Measurements from ENCODE around the gene MSI2. TPM values are rescaled to one million over a fixed set of nuclear protein-coding genes. Genes with fewer than 3 reads are reported as not detected.

Gene MSI2
- total and polyA plus RNA-seq, 2 donors, result 25.3 to 52.5 TPM

- H3K27ac ChIP-seq (ENCODE audit: low read depth in 1 of 2, low read length in 1 of 2), result no peak overlapping the region
- H3K4me1 ChIP-seq (ENCODE audit: control insufficient read depth in 2 of 2, insufficient read depth in 2 of 2, low read length in 2 of 2), result peaks cover 10 to 44% of the 10 kb centered on the region in 2 donors
- no peak for DNase-seq (ENCODE audit: low read depth in 6 of 9, low spot score in 9 of 9)
- H3K9me3 ChIP-seq (ENCODE audit: control insufficient read depth in 2 of 2, insufficient read depth in 1 of 2, low read length in 1 of 2), result no peaks in the 10 kb centered on the region
- peaks cover 0 to 3% of the 10 kb centered on the region in 2 donors for H3K36me3 ChIP-seq (ENCODE audit: control insufficient read depth in 2 of 2, insufficient read depth in 2 of 2, low read length in 1 of 2)
- WGBS, result 85% methylated on average over 13 of the region's 13 CpGs
- no peaks in the 10 kb centered on the region for H3K27me3 ChIP-seq (ENCODE audit: control insufficient read depth in 2 of 2, insufficient read depth in 1 of 2, low read length in 1 of 2)
- no peak overlapping the region for H3K4me3 ChIP-seq (ENCODE audit: low read length in 2 of 2)
Observed at GRCh38 chr17:57366558-57367351, 110.4 kb downstream of the MSI2 start.

DNA sequence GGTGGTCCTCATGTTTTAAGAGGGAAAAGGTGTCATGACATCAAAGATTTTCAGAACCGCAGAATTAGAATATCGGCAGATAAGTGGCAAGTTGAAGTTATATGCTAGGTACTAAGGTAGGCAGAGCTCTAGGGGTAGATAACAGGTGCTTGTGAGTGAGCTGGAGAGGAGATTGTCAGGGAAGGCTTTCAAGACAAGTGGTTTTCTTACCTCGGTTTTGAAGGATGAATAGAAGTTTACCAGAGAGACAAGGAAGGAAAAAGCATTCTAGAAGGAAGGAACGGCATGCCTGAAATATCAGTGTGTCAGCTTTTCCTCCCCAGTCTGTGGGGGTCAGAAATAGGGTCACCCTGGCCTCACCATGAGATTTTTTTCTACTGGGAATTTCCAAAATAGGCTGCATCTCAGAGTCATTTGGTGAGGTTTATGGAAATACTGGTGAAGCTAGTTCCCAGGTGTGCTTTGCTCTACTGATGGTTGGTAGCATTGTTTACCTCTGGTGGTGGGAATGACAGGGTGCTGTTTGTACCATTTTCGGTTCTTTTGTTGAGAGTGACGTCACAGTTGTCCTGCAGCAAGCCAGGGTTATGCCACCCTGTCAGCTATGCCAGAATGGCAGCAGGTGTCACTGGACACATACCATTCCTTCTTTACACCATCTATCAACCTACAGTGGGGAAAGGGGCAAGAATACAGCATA is 112.5 kb downstream of the MSI2 start:
- H3K4me3 ChIP-seq (ENCODE audit: low read length in 2 of 2), result no peak overlapping the region
- peaks cover 10 to 42% of the 10 kb centered on the region in 2 donors for H3K4me1 ChIP-seq (ENCODE audit: control insufficient read depth in 2 of 2, insufficient read depth in 2 of 2, low read length in 2 of 2)
- peaks cover 3 to 6% of the 10 kb centered on the region in 2 donors for H3K36me3 ChIP-seq (ENCODE audit: control insufficient read depth in 2 of 2, insufficient read depth in 2 of 2, low read length in 1 of 2)
- DNase-seq (ENCODE audit: low read depth in 6 of 9, low spot score in 9 of 9), result no peak
- H3K9me3 ChIP-seq (ENCODE audit: control insufficient read depth in 2 of 2, insufficient read depth in 1 of 2, low read length in 1 of 2), result peaks cover 0 to 4% of the 10 kb centered on the region in 2 donors
- H3K27ac ChIP-seq (ENCODE audit: low read depth in 1 of 2, low read length in 1 of 2), result peak overlapping the region in 1 of 2 donors; percentile 18
- no peaks in the 10 kb centered on the region for H3K27me3 ChIP-seq (ENCODE audit: control insufficient read depth in 2 of 2, insufficient read depth in 1 of 2, low read length in 1 of 2)
- WGBS, result 69% methylated on average over 6 of the region's 6 CpGs

DNA sequence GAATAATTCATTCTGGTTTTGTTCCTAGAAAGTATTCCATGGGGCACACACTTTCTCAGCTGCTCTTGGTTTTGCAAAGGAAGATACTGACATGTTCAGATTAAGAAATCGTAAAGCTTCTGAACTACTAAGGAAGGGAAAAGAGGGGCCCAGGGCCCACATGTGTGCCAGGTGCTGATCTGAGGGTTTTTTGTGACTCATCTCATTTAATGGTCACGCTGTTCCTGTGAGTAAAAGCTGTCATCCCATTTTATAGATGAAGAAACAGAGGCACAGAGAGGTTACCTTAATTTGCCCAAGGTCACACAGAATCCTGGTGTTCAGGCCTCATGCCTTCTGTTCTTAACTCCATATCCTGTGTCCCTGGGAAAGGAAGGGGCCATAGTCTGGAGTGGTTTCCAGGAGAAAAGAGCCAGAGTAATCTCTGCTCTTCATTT is 113.2 kb downstream of the MSI2 start:
- Histone ChIP-seq H3K36me3 (ENCODE audit: control insufficient read depth in 2 of 2, insufficient read depth in 2 of 2, low read length in 1 of 2) (peaks cover 3 to 6% of the 10 kb centered on the region in 2 donors), H3K9me3 (ENCODE audit: control insufficient read depth in 2 of 2, insufficient read depth in 1 of 2, low read length in 1 of 2) (peaks cover 0 to 5% of the 10 kb centered on the region in 2 donors), H3K4me3 (ENCODE audit: low read length in 2 of 2) (no peak overlapping the region), H3K4me1 (ENCODE audit: control insufficient read depth in 2 of 2, insufficient read depth in 2 of 2, low read length in 2 of 2) (peaks cover 10 to 35% of the 10 kb centered on the region in 2 donors), H3K27ac (ENCODE audit: low read depth in 1 of 2, low read length in 1 of 2) (peak overlapping the region in 1 of 2 donors; percentile 23), H3K27me3 (ENCODE audit: control insufficient read depth in 2 of 2, insufficient read depth in 1 of 2, low read length in 1 of 2) (no peaks in the 10 kb centered on the region)
- peak in 1 of 9 donors; percentile 37 for DNase-seq (ENCODE audit: low read depth in 6 of 9, low spot score in 9 of 9)
- WGBS, result 21% methylated on average over 2 of the region's 2 CpGs

DNA sequence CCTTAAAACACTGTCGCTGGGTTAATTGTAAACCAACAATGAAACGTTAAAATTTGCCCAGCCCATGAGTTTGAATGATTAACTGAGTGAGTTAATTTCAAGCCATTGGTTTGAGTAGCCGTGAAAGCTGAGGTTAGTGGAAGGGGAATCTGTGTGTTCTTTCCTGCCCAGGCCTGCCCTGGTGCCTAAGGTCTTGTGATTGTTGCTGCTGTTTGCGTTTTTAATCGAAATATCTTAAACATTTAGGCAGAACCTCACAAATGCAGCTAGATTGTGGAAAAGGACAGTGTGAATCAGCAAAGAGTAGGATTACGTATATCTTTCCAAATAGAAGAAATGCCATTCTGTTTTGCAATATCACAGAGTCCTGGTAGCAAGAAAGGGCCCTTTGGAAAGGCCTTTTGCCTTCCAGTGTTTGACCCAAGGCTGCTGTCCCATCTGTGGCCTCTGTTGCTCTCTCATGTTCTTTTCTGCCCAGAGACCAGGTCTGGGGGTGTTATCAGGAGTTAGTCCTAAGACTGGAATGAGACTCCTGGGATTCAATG is 113.8 kb downstream of the MSI2 start:
- peaks cover 0 to 5% of the 10 kb centered on the region in 2 donors for H3K9me3 ChIP-seq (ENCODE audit: control insufficient read depth in 2 of 2, insufficient read depth in 1 of 2, low read length in 1 of 2)
- H3K27ac ChIP-seq (ENCODE audit: low read depth in 1 of 2, low read length in 1 of 2), result peak overlapping the region in 1 of 2 donors; percentile 23
- no peaks in the 10 kb centered on the region for H3K27me3 ChIP-seq (ENCODE audit: control insufficient read depth in 2 of 2, insufficient read depth in 1 of 2, low read length in 1 of 2)
- no peak overlapping the region for H3K4me3 ChIP-seq (ENCODE audit: low read length in 2 of 2)
- H3K36me3 ChIP-seq (ENCODE audit: control insufficient read depth in 2 of 2, insufficient read depth in 2 of 2, low read length in 1 of 2), result peaks cover 3 to 6% of the 10 kb centered on the region in 2 donors
- 80% methylated on average over 6 of the region's 6 CpGs for WGBS
- DNase-seq (ENCODE audit: low read depth in 6 of 9, low spot score in 9 of 9), result no peak
- H3K4me1 ChIP-seq (ENCODE audit: control insufficient read depth in 2 of 2, insufficient read depth in 2 of 2, low read length in 2 of 2), result peaks cover 10 to 33% of the 10 kb centered on the region in 2 donors

DNA sequence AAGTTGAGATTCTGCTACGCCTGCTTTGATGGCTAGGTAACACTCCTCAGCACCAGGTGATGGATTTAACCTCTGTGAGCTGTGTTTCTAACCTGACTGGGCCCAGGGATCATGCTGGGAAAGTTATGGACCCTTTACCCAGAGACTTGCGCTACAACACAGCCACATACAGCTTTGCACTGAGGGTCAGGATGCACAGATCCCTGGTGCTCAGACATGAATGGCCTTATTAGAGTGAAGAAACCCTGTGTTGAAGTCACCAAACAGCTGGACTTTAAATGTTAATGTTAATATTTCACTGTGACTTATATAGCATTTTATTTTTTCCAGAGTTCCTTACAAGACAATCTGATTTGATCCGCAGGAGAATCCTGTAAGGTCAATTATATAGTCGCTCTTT is 114.3 kb downstream of the MSI2 start:
- Histone ChIP-seq H3K27me3 (ENCODE audit: control insufficient read depth in 2 of 2, insufficient read depth in 1 of 2, low read length in 1 of 2) (no peaks in the 10 kb centered on the region), H3K36me3 (ENCODE audit: control insufficient read depth in 2 of 2, insufficient read depth in 2 of 2, low read length in 1 of 2) (peaks cover 5 to 10% of the 10 kb centered on the region in 2 donors), H3K9me3 (ENCODE audit: control insufficient read depth in 2 of 2, insufficient read depth in 1 of 2, low read length in 1 of 2) (peaks cover 0 to 5% of the 10 kb centered on the region in 2 donors), H3K4me3 (ENCODE audit: low read length in 2 of 2) (no peak overlapping the region), H3K27ac (ENCODE audit: low read depth in 1 of 2, low read length in 1 of 2) (no peak overlapping the region), H3K4me1 (ENCODE audit: control insufficient read depth in 2 of 2, insufficient read depth in 2 of 2, low read length in 2 of 2) (peaks cover 10 to 28% of the 10 kb centered on the region in 2 donors)
- 98% methylated on average over 4 of the region's 4 CpGs for WGBS
- no peak for DNase-seq (ENCODE audit: low read depth in 6 of 9, low spot score in 9 of 9)

DNA sequence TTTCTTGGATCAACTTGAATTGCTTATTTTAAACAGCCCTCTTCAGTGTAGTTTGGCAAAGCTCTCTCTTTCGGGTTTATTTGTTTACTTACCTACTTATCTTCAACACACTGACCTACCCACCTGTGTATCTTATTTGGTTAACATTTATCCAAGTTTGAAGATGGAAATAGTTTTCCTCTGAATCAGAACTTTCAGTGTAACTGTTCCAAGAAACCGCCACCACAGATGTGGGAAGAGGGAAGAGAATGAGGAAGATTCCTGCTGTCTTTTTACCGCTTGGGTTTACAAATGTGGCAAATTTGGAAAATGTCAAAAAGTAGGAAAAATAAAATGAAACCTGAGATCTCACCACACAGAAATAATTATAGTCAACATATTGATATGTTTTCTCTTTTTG is 115.8 kb downstream of the MSI2 start:
- DNase-seq (ENCODE audit: low read depth in 6 of 9, low spot score in 9 of 9), result no peak
- peaks cover 0 to 5% of the 10 kb centered on the region in 2 donors for H3K9me3 ChIP-seq (ENCODE audit: control insufficient read depth in 2 of 2, insufficient read depth in 1 of 2, low read length in 1 of 2)
- H3K27ac ChIP-seq (ENCODE audit: low read depth in 1 of 2, low read length in 1 of 2), result no peak overlapping the region
- WGBS, result 97% methylated on average over 3 of the region's 3 CpGs
- H3K36me3 ChIP-seq (ENCODE audit: control insufficient read depth in 2 of 2, insufficient read depth in 2 of 2, low read length in 1 of 2), result peaks cover 4 to 16% of the 10 kb centered on the region in 2 donors
- peaks cover 4 to 16% of the 10 kb centered on the region in 2 donors for H3K4me1 ChIP-seq (ENCODE audit: control insufficient read depth in 2 of 2, insufficient read depth in 2 of 2, low read length in 2 of 2)
- H3K4me3 ChIP-seq (ENCODE audit: low read length in 2 of 2), result no peak overlapping the region
- H3K27me3 ChIP-seq (ENCODE audit: control insufficient read depth in 2 of 2, insufficient read depth in 1 of 2, low read length in 1 of 2), result no peaks in the 10 kb centered on the region

- WGBS, result 98% methylated on average over 4 of the region's 4 CpGs
- no peaks in the 10 kb centered on the region for H3K27me3 ChIP-seq (ENCODE audit: control insufficient read depth in 2 of 2, insufficient read depth in 1 of 2, low read length in 1 of 2)
- no peak for DNase-seq (ENCODE audit: low read depth in 6 of 9, low spot score in 9 of 9)
Observed at GRCh38 chr17:57373048-57373447, 116.7 kb downstream of the MSI2 start.

DNA sequence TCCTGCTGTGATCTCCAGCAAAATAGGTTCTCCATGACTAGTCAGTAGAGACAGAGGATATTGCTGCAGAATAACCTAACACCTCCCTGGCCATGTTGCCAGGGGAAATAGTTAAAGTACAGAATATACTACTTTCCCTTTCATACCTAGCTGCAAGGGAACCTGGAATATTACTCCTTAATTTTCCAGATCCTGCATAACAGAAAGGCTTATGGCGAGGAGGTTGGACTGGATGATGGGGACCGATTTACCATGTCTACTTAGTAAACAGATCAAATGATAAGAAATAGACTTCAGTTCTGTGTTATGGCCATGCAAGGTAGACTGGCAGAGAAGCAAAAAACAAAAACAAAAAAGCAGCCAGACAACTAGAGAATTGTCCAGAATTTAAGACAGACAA is 117.4 kb downstream of the MSI2 start:
- Histone ChIP-seq H3K36me3 (ENCODE audit: control insufficient read depth in 2 of 2, insufficient read depth in 2 of 2, low read length in 1 of 2) (peaks cover 4 to 16% of the 10 kb centered on the region in 2 donors), H3K27me3 (ENCODE audit: control insufficient read depth in 2 of 2, insufficient read depth in 1 of 2, low read length in 1 of 2) (no peaks in the 10 kb centered on the region), H3K4me3 (ENCODE audit: low read length in 2 of 2) (no peak overlapping the region), H3K4me1 (ENCODE audit: control insufficient read depth in 2 of 2, insufficient read depth in 2 of 2, low read length in 2 of 2) (peaks cover 8 to 19% of the 10 kb centered on the region in 2 donors), H3K27ac (ENCODE audit: low read depth in 1 of 2, low read length in 1 of 2) (no peak overlapping the region), H3K9me3 (ENCODE audit: control insufficient read depth in 2 of 2, insufficient read depth in 1 of 2, low read length in 1 of 2) (peaks cover 0 to 5% of the 10 kb centered on the region in 2 donors)
- 99% methylated on average over 2 of the region's 2 CpGs for WGBS
- DNase-seq (ENCODE audit: low read depth in 6 of 9, low spot score in 9 of 9), result no peak

More at GRCh38 chr17:57373048-57373447, 116.7 kb downstream of the MSI2 start:
- Histone ChIP-seq H3K4me1 (ENCODE audit: control insufficient read depth in 2 of 2, insufficient read depth in 2 of 2, low read length in 2 of 2) (peaks cover 4 to 14% of the 10 kb centered on the region in 2 donors), H3K9me3 (ENCODE audit: control insufficient read depth in 2 of 2, insufficient read depth in 1 of 2, low read length in 1 of 2) (peaks cover 0 to 5% of the 10 kb centered on the region in 2 donors), H3K27ac (ENCODE audit: low read depth in 1 of 2, low read length in 1 of 2) (no peak overlapping the region), H3K4me3 (ENCODE audit: low read length in 2 of 2) (no peak overlapping the region), H3K36me3 (ENCODE audit: control insufficient read depth in 2 of 2, insufficient read depth in 2 of 2, low read length in 1 of 2) (peaks cover 4 to 16% of the 10 kb centered on the region in 2 donors)
